Measurements from ENCODE around the gene SLX4.

SLX4 gene

GRCh38 chr16:3596101-3596861, 15.1 kb downstream of the SLX4 start:
- no peak for TF ChIP-seq ZNF565 (CRISPR knock-in tag; conservative IDR thresholded peaks at IDR 0.05; ENCODE audit: low read depth)
- ATAC-seq: no peak; the same call in 2 of the 3 replicates

- no peak for ATAC-seq
- TF ChIP-seq GLIS3 (CRISPR knock-in tag; IDR thresholded peaks at IDR 0.05) (no peak), CSRNP3 (CRISPR knock-in tag; IDR thresholded peaks at IDR 0.05) (no peak), ZFP3 (CRISPR knock-in tag; IDR thresholded peaks at IDR 0.05) (no peak), PPARA (CRISPR knock-in tag; IDR thresholded peaks at IDR 0.05; ENCODE audit: borderline replicate concordance) (no peak), ZC3H10 (CRISPR knock-in tag; IDR thresholded peaks at IDR 0.05) (no peak), CSDC2 (CRISPR knock-in tag; IDR thresholded peaks at IDR 0.05) (no peak), ZNF70 (CRISPR knock-in tag; IDR thresholded peaks at IDR 0.05) (no peak), ARNTL (CRISPR knock-in tag; IDR thresholded peaks at IDR 0.05; ENCODE audit: borderline replicate concordance, low read depth) (no peak)
Measured at GRCh38 chr16:3595521-3596021, 15.8 kb downstream of the SLX4 start.

- no peak for ATAC-seq
- no peak for TF ChIP-seq ESRRG (CRISPR knock-in tag; IDR thresholded peaks at IDR 0.05)
- TF ChIP-seq BACH2 (CRISPR knock-in tag; IDR thresholded peaks at IDR 0.05; ENCODE audit: borderline replicate concordance): no peak
- no peak for TF ChIP-seq ZNF70 (CRISPR knock-in tag; IDR thresholded peaks at IDR 0.05)
- no peak for TF ChIP-seq RARB (CRISPR knock-in tag; IDR thresholded peaks at IDR 0.05)
- no peak for TF ChIP-seq CREB5 (CRISPR knock-in tag; IDR thresholded peaks at IDR 0.05; ENCODE audit: low read depth)
- TF ChIP-seq ZFP3 (CRISPR knock-in tag; IDR thresholded peaks at IDR 0.05): no peak
Measured at GRCh38 chr16:3595110-3595486, 16.3 kb downstream of the SLX4 start.

GRCh38 chr16:3594316-3595109, 16.9 kb downstream of the SLX4 start:
- ATAC-seq: no peak
- TF ChIP-seq OSR1 (CRISPR knock-in tag; IDR thresholded peaks at IDR 0.05): no peak
- TF ChIP-seq ZFP30 (CRISPR knock-in tag; IDR thresholded peaks at IDR 0.05): no peak
- no peak for TF ChIP-seq ESRRG (CRISPR knock-in tag; IDR thresholded peaks at IDR 0.05)
- TF ChIP-seq SNAI2 (CRISPR knock-in tag; IDR thresholded peaks at IDR 0.05): no peak
- TF ChIP-seq CSRNP3 (CRISPR knock-in tag; IDR thresholded peaks at IDR 0.05): no peak
- no peak for TF ChIP-seq TOX (CRISPR knock-in tag; IDR thresholded peaks at IDR 0.05; ENCODE audit: borderline replicate concordance)
- TF ChIP-seq GLIS3 (CRISPR knock-in tag; IDR thresholded peaks at IDR 0.05): no peak
- TF ChIP-seq TCF4 (CRISPR knock-in tag; IDR thresholded peaks at IDR 0.05; ENCODE audit: borderline replicate concordance): no peak

- no peak for ATAC-seq
- TF ChIP-seq POU6F1 (CRISPR knock-in tag; IDR thresholded peaks at IDR 0.05; ENCODE audit: borderline replicate concordance, low read depth) (no peak), ZFP3 (CRISPR knock-in tag; IDR thresholded peaks at IDR 0.05) (no peak), TCF4 (CRISPR knock-in tag; IDR thresholded peaks at IDR 0.05; ENCODE audit: borderline replicate concordance) (no peak), PPARA (CRISPR knock-in tag; IDR thresholded peaks at IDR 0.05; ENCODE audit: borderline replicate concordance) (no peak), CSDC2 (CRISPR knock-in tag; IDR thresholded peaks at IDR 0.05) (no peak), ZNF565 (CRISPR knock-in tag; conservative IDR thresholded peaks at IDR 0.05; ENCODE audit: low read depth) (no peak), OSR1 (CRISPR knock-in tag; IDR thresholded peaks at IDR 0.05) (no peak), BACH2 (CRISPR knock-in tag; IDR thresholded peaks at IDR 0.05; ENCODE audit: borderline replicate concordance) (no peak), ZFP30 (CRISPR knock-in tag; IDR thresholded peaks at IDR 0.05) (no peak), ZNF8 (CRISPR knock-in tag; IDR thresholded peaks at IDR 0.05) (no peak), ZNF70 (CRISPR knock-in tag; IDR thresholded peaks at IDR 0.05) (no peak), GLIS3 (CRISPR knock-in tag; IDR thresholded peaks at IDR 0.05) (no peak), ISL1 (CRISPR knock-in tag; IDR thresholded peaks at IDR 0.05) (no peak), CSRNP3 (CRISPR knock-in tag; IDR thresholded peaks at IDR 0.05) (no peak), SNAI2 (CRISPR knock-in tag; IDR thresholded peaks at IDR 0.05) (no peak), ESRRG (CRISPR knock-in tag; IDR thresholded peaks at IDR 0.05) (no peak), CREB5 (CRISPR knock-in tag; IDR thresholded peaks at IDR 0.05; ENCODE audit: low read depth) (no peak), TOX (CRISPR knock-in tag; IDR thresholded peaks at IDR 0.05; ENCODE audit: borderline replicate concordance) (no peak), ZC3H10 (CRISPR knock-in tag; IDR thresholded peaks at IDR 0.05) (no peak)
Measured at GRCh38 chr16:3592559-3592958, 18.8 kb downstream of the SLX4 start.
